Ramos (cell line): ENCODE data around the gene RNF208.
"Not testable (repeated sequence)": the region's sequence is repeated elsewhere in the genome, so short reads cannot be mapped to it uniquely, and the experiment has no call there.

ENCODE experiments used
- in situ Hi-C: fragments of 300-500 bp; cut with MboI; formaldehyde crosslinking; loops from one replicate; pipeline ENCODE4 v1.14.3; 2022; ENCODE audit warnings: low sequenced_read_pairs; ENCODE audit not compliant: unreplicated experiment

Gene RNF208, protein sequence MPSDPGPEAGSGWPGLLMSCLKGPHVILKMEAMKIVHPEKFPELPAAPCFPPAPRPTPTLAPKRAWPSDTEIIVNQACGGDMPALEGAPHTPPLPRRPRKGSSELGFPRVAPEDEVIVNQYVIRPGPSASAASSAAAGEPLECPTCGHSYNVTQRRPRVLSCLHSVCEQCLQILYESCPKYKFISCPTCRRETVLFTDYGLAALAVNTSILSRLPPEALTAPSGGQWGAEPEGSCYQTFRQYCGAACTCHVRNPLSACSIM

DNA sequence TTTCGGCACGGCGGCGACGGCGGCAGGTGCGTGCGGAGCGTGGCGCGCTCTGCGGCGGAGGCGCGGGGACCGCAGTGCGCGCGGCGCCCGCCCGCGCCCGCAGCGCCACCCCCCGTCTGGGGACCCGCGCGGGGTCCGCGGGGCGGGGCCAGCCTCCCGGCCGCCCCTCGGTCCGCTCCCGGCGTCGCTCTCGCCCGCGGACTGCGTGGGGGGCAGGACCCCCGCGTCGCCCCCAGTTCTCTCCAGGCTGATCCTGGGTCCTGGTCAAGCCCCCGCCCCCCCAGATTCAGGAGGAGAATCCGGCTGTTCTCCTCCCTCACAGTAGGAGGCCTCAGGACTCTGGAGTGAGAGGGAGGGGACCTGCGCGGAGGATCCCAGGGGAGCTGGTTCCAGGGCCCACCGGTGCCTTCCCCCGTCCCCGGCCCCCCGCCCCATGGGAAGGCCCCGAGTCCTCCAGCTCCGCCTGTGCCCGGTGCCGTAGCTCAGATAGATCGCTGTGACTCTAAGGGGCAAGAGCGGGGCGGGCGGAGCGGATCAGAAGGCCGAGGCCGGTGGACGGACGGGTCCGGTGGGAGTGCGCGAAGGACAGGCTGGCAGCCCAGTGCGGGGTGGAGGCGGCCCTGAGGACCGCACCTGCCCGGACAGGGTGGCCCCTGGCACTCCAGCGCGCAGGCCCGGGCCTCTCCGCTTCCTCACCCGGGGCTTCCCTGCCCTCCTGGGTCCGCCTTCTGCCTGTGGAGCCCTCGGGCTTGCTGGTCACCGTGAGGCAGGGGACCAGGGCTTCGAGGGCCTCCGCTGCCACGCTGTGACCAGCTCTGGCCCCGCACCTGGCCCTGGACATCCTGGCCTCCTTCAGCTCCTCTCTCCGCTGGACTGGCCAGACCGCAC lies at the start of gene RNF208:
Gene RNF208 (minus strand): TSS at position 51 of the 888 bp plus-strand sequence. CDS start 1,028 bp downstream, outside the sequence.
- in situ Hi-C loops, result no loop called here

DNA sequence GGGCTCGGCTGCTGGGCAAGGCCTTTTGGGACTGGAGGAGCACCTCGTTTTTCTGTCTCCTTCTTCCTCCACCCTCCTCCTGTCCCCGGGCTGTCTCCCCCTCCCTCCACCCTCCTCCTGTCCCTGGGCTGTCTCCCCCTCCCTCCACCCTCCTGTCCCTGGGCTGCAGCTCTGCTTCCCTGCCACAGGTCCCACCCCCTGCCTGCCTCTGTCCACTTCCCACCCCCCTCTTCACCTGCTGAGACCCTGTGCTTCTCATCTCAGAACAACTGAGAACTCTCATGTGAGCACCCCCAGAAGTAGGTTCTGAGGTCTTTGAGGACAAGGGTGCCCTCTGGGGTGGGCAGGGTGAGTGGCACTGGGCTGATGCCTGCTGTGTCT lies 49.6 kb upstream of the RNF208 start:
- in situ Hi-C loops, result no loop called here

DNA sequence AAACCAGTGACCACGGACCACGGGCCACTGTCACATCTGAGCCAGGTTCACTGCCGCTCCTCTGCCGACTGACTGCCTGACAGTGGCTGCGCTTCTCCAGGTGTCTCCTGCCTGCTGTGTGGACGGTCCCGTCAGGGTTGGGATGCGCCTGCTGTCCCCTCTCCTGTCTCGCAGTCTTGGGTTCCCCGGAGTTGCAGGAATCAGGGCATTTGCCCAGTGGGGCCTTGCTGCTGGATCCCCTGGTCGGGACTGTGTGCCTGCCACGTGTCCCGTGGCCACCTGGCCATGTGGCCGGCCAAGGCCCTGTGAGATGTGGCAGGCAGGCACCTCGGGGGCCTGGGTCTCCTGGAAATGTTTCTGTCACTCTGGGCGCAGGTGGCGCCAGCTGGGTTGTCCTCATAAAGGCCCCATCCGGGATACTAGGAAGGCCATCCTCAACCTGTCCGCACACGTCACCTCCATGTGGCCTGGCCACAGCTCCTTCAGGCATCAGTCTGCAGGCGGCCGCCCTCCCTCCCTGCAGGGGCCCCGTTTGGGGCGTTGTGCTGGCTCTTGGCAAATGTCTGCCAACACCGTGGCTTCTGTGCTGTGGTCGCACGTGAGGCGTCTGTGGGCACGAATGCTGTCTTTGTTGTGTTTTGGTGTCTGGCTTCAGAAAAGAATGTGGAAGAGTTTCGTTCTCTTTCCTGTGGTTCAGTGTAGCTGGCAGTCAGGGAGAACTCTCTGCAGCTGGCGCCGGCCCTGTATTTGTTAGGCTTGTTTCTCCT lies 49.1 kb upstream of the RNF208 start:
- in situ Hi-C loops, result no loop called here

DNA sequence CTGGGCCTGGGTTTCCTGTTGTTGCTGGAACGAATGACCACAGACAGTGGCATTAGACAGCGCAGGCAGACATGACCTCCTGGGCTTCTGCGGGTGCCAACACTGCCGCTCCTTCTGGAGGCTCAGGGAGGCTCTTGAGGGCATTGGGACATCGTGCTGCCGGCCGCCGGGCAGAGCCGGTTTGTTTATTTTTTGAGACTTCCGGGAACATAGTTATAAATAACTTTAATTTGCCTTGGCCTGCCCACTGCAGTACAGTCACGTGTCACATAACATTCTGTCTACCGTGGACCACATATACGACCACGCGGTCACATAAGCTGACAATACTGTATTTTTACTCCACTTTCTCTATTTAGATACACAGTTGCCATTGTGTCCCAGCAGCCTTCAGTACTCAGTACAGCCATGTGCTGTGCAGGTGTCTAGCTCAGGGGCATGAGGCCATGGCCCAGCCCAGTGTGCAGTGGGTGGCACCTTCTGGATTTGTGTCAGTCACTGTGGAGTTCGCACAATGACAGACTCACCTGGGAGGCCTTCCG lies 47.3 kb upstream of the RNF208 start:
- in situ Hi-C loops, result no loop called here

DNA sequence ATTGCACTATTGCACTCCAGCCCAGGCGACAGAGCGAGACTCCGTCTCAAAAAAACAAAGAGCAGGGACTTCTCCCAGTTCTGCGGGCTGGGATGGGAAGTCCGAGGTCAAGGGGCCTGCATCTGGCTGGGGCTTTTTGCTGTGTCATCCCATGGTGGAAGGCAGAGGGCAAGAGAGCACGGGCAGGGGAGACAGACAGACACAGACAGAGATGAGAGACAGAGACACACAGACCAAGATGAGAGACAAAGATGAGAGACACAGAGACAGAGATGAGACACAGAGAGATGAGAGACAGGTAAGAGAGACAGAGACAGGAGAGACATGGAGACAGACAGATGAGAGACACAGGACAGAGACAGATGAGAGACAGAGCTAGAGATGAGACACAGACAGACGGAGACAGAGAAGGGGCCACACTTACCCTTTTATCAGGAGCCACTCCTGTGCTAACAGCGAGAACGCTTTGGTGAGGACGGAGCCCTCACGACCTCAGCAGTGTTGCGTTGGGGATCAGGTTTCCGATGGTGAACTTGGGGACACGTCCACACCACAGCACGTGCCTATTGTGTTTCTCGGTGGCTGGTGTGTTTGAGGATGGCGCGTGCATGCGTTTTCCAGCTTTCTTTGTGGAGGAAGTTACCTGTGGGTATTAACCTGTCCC lies 46.6 kb upstream of the RNF208 start:
- in situ Hi-C loops, result no loop called here

DNA sequence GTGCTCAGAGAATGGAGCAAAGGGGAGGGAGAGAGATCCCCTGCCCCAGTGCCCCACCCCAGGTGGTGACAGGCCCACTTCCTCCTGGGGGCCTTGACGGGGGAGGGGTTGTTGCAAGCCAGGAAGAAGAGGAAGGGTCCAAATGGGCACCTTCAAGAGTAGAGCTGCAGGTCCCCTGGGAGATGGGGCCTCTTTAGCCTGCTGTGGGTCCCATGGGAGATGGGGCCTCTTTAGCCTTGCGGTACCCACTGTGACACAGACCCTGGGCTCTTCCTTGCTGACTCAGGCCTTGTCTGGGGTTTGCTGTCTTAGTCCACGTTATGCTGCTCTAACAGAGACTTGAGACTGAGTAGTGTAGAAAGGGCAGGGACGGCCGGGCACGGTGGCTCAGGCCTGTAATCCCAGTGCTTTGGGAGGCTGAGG lies 45.9 kb upstream of the RNF208 start:
- in situ Hi-C loops, result no loop called here

DNA sequence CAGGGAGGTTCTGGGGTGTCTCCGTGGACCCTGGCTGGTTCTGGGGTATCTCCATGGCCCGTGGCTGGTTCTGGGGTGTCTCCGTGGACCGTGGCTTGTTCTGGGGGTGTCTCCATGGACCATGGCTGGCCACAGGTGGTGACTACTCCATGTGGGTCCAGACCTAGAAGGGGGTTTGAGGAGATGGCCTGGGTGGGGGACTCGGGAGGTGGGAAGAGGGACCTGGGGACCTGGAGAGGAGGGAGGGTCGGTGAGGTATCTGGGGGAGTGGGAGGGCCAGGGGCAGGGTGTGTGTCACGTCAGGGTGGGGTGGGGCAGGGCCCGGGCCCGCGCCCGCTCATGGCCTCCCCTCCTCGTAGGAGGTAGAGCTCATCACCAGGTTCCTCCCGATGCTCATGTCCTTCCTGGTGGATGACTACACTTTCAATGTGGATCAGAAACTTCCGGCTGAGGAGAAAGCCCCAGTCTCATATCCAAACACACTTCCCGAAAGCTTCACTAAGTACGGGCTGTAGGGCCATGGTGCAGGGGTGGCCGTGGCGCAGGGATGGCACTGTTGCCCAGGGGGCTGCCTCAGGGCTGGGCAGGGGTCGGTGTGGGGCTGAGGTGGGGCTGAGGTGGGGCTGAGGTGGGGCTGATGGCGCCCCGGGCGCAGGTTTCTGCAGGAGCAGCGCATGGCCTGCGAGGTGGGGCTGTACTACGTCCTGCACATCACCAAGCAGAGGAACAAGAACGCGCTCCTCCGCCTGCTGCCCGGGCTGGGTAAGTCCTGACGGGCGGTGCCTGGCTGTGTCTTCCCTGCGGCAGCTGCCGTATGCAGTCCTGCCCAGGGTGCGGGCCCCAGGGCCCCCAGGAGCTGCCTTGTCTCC lies 44.8 kb upstream of the RNF208 start:
- in situ Hi-C loops, result no loop called here

DNA sequence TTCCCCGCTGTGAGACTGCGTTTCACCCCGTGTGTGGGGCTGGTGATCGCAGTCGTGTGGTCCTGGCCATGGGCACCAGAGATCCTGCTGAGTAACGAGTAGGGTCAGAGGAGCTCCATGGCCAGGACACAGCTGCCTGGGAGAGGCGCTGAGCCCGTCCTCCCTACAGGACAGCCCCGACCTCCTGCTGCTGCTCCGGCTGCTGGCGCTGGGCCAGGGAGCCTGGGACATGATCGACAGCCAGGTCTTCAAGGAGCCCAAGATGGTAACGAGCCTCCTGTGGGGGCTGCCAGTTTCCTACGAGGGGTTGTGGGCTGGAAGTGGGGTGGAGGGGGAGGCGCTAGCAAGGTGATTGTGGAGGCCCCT lies 44.1 kb upstream of the RNF208 start:
- in situ Hi-C loops, result no loop called here

DNA sequence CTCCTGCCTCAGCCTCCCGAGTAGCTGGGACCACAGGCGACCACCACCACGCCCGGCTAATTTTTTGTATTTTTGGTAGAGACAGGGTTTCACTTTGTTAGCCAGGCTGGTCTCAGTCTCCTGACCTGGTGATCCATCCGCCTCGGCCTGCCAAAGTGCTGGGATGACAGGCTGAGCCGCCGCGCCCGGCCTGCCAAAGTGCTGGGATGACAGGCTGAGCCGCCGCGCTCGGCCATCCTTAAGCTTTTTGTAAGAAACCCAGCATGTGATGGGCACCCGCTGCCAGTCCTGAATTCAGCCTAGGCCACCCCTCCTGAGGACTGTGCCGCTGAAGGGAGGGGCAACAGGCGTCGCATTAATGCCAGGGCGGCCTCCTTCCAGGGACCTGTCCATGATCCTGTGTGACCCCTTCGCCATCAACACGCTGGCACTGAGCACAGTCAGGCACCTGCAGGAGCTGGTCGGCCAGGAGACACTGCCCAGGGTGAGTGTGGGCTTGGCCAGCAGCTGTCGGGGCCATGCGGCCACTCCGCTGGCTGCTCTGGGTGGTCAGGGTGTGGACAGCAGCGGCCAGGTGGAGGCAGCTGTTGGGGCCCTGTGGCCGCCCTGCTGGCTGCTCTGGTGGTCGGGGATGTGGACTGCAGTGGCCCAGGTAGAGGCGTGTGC lies 43.6 kb upstream of the RNF208 start:
- in situ Hi-C loops, result no loop called here

DNA sequence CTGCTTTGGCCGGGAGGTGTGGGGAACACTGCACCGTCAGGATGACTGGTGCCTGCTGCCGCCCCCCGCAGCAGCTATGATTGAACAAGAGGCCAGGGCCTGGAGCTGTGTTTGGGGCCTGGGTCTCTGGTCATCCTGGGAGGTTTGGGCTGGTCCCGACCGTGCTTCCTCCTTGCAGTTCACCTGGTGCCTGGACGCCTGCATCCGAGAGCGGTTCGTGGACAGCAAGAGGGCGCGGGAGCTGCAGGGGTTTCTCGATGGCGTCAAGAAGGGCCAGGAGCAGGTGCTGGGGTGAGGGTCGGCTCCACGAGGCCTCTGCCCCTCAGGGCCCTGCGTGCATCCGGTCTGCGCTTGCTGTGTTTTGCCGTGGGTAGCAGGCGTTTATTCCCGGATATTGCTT lies 42.0 kb upstream of the RNF208 start:
- in situ Hi-C loops, result no loop called here

DNA sequence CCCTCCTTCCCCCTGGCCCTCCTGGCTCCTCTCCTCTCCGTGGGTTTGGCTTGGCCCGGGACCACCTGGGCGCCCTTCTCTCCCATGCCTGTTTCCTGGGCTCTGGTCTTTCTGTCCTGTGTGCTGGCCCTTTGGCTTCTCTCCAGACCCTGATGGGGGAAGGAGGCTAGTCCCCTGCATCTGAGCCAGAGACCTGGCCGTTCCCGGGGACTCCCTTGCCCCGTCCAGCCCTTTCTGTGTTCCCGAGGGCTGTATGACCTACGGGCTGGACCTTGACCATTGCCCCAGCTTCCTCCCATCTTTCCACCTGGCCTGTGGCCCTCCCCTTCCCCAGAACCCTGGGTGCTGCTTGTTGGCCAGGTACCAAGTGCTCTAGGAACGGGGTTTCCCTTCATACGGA lies 41.5 kb upstream of the RNF208 start:
- in situ Hi-C loops, result no loop called here

DNA sequence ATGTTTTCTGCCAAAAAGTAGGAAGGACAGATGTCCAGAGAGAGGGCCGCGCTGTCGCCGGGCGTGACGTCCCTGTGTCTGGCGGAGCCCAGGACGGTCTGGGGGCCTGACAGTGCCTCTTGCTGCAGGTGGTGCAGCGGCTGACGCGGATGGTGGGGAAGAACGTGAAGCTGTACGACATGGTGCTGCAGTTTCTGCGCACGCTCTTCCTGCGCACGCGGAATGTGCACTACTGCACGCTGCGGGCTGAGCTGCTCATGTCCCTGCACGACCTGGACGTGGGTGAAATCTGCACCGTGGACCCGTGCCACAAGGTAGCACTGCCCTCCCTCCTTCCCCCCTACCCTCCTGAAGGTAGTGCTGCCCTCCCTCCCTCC lies 40.9 kb upstream of the RNF208 start:
- in situ Hi-C loops, result no loop called here

DNA sequence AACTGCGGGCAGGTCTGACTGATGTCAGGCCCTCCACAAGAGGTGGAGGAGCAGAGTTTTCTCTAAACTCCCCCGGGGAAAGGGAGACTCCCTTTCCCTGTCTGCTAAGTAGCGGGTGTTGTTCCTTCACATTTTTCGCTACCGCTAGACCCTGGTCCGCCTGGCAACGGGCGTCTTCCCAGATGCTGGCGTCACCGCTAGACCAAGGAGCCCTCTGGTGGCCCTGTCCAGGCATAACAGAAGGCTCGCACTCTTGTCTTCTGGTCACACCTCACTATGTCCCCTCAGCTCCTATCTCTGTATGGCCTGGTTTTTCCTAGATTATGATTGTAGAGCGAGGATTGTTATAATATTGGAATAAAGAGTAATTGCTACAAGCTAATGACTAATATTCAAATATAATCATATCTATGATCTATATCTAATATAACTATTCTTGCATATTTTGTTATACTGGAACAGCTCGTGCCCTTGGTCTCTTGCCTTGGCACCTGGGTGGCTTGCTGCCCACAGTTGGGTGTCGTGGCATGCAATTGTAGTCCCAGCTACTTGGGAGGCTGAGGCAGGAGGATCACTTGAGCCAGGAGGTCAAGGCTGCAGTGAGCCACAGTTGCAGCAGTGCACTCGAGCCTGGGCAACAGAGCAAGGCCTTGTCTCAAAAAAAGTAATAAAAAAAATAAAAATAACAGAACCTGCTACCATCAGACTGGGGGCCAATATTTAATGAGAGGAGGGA lies 40.3 kb upstream of the RNF208 start:
- in situ Hi-C loops, result not testable (repeated sequence)

DNA sequence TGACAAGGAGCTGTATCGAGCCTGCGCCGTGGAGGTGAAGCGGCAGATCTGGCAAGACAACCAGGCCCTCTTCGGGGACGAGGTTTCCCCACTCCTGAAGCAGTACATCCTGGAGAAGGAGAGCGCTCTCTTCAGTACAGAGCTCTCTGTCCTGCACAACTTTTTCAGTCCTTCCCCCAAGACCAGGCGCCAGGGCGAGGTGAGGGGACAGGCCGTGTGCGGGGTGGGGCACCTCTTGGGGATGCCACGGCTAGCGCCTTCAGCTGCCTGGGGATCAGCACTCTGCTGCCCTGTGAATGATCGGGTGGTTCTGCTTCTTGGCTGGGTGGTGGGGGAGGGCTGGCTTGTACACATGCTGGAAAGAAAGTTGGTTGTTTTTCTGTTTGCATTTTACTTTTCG lies 34.8 kb upstream of the RNF208 start:
- in situ Hi-C loops, result no loop called here

DNA sequence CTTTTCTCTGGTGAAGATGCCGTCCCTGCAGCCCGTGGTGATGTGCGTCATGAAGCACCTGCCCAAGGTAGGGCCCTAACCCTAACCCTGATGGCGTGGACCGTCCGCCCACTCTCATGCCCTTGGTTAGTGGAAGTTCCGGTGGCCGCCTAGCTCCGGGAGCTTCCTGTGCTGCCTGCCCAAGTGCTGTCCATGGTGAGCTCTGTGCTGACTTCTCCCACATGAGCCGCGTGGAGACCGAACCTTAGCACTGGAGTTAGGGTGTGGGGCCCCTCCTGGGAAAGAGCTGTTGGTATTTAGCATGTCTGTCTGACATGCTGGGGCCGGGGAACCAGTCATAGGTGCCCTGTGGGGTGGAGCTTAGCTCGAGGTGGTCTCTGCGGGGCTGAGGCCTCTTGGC lies 34.3 kb upstream of the RNF208 start:
- in situ Hi-C loops, result no loop called here

DNA sequence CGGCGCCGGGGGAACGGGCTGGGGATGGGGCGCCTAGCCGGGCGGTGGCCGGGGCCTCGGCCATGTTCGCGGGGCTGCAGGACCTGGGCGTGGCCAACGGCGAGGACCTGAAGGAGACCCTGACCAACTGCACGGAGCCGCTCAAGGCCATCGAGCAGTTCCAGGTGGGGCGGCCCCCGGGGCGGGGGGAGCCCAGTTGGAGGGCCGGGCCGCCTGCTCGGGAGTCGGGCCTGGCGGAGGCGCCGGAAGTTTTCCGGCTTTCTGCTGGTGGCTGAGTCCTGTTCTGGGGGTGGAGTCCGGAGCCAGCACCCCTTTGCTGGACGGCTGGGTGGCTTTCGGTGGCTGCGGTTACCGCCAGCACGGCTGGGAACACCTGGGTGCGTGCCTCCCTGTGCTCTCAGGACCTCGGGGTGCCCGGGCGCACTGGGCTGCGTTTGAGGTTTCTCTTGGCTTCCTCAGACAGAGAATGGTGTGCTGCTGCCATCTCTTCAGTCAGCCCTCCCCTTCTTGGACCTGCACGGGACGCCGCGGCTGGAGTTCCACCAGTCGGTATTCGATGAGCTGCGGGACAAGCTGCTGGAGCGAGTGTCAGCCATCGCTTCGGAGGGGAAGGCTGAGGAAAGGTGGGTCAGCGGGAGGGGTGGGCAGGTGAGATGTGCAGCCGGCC lies 33.5 kb upstream of the RNF208 start:
- in situ Hi-C loops, result no loop called here

DNA sequence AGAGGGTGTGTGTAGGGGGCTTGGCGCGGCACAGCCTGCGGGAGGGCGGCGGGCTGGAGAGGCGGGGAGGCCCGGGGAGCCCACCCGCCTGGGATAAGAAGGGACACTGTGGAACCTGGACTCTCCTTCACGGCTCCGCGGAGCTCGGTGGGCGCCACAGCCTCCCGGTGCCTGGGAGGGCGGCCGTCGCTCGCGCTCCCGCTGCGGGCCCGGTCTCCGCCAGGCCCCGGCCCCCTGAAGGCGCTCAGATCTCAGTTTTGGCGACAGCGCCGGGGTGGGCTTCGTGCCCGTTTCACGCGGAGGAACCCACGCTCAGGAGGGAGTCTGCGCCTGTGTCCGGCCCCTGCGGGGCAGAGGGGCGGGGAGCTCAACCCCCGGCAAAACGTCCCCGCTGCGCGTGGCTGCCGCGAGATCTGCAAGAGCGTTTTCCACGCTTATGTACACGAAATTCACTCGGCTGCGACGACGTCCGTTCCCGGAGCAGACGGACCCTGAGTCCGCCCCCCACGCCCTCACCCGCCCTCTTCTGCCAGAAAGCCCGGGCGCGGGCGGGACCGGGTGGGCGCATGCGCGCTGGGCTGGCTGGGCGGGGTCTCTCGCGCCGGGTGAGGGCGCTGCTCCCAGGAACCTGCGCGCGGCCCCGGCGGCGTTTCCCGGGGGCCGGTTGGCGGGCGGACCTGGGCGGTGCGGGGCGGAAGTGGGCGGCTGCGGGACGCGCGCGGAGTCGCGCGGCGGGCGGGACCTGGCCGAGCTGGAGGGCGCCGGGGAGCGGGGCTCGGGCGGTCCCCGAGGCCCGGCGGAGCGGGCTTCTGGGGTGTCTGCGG lies 32.8 kb upstream of the RNF208 start, which contains the start of gene NELFB:
Gene NELFB (plus strand): TSS at position 704 of the 824 bp plus-strand sequence.
- in situ Hi-C loops, result no loop called here
